ENCODE results near the gene OR1L4. TPM values are rescaled to one million over a fixed set of nuclear protein-coding genes. Genes with fewer than 3 reads are reported as not detected.
A peak's percentile ranks its signal among the peaks of the same experiment; 100 is the strongest.

Gene OR1L4, protein sequence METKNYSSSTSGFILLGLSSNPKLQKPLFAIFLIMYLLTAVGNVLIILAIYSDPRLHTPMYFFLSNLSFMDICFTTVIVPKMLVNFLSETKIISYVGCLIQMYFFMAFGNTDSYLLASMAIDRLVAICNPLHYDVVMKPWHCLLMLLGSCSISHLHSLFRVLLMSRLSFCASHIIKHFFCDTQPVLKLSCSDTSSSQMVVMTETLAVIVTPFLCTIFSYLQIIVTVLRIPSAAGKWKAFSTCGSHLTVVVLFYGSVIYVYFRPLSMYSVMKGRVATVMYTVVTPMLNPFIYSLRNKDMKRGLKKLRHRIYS
- not detected for polyA plus RNA-seq

DNA sequence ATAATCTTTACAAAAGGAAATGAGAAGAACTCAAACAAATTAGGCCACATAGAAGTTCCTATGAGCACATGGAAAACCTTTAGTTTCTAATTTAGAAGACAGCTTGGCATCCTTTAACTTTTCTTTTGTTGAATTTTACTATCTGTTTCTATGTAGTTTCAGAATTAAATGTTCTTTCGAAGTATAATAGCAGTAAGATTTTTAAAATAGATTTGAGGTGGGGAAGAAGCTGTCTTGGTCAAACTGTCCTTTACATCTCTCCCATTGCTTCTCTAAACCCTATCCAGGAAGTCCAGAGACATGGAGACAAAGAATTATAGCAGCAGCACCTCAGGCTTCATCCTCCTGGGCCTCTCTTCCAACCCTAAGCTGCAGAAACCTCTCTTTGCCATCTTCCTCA is at the start of gene OR1L4:
Gene OR1L4 (plus strand): TSS at position 301 of the 400 bp plus-strand sequence. CDS start 0 bp downstream, at position 301.
- Mint-ChIP-seq H3K4me1 (no peaks in the 10 kb centered on the region), H3K27ac (no peak within 1 kb of the TSS), H3K4me3 (peak within 1 kb of the TSS in 1 of 4 donors; percentile 70), H3K36me3 (no peaks in the 10 kb centered on the region), H3K27me3 (no peaks in the 10 kb centered on the region), H3K9me3 (peaks cover 18 to 48% (median 37%) of the 10 kb centered on the region in 3 donors)

DNA sequence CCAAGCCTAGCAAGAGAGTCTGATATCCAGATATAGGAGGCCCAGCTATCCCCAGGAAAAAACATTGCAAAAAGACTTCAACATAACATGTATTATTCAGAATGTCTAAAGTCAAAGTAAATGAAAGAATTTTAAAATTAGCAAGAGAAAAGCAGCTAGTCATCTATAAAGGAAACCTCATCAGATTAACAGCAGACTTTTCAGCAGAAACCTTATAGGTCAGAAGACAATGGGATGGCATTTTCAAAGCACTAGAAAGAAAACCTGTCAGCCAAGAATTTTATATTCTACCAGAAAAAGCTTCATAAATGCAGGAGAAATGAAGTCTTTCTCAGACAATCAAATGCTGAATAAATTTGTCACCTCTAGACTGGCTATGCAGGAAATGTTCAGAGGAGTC is 38.9 kb upstream of the OR1L4 start:
- no peak overlapping the region for H3K4me3 Mint-ChIP-seq
- peaks cover 6% of the 10 kb centered on the region for H3K27me3 Mint-ChIP-seq
- H3K36me3 Mint-ChIP-seq, result no peaks in the 10 kb centered on the region
- peaks cover 0 to 18% (median 10%) of the 10 kb centered on the region in 3 donors for H3K9me3 Mint-ChIP-seq
- H3K27ac Mint-ChIP-seq, result no peak overlapping the region
- no peaks in the 10 kb centered on the region for H3K4me1 Mint-ChIP-seq

GRCh38 chr9:122695696-122696095 is 28.1 kb upstream of the OR1L4 start:
- no peak overlapping the region for H3K27ac Mint-ChIP-seq
- H3K4me1 Mint-ChIP-seq, result no peaks in the 10 kb centered on the region
- H3K27me3 Mint-ChIP-seq, result no peaks in the 10 kb centered on the region
- peaks cover 4 to 19% (median 6%) of the 10 kb centered on the region in 3 donors for H3K9me3 Mint-ChIP-seq
- no peaks in the 10 kb centered on the region for H3K36me3 Mint-ChIP-seq
- H3K4me3 Mint-ChIP-seq, result no peak overlapping the region

DNA sequence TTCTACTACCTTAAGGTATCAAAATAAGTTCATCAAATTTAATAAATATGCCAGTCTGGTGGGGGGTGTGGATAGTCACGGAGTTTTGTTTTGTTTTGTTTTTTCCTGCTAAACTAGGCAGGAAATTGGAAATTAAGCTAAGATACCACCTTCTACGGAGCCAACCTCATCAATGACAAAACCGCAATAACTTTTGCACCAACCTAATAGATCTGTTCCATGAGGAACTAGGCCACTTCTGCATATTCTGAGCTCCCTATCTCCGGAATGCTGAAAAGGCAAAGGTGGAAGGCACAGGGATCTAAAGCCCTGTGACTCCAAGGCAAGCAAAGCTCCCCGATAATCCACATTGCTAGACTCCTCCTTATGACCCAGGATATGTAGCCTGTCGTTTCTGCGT is 5.8 kb upstream of the OR1L4 start:
- Mint-ChIP-seq H3K4me3 (no peak overlapping the region), H3K27me3 (no peaks in the 10 kb centered on the region), H3K27ac (peak overlapping the region in 1 of 3 donors; percentile 63), H3K36me3 (no peaks in the 10 kb centered on the region), H3K4me1 (no peaks in the 10 kb centered on the region), H3K9me3 (peaks cover 7 to 15% (median 14%) of the 10 kb centered on the region in 3 donors)

- Mint-ChIP-seq H3K4me1 (no peaks in the 10 kb centered on the region), H3K36me3 (no peaks in the 10 kb centered on the region), H3K27ac (no peak overlapping the region), H3K4me3 (no peak overlapping the region), H3K27me3 (no peaks in the 10 kb centered on the region), H3K9me3 (peaks cover 9 to 24% (median 17%) of the 10 kb centered on the region in 3 donors)
Observed at GRCh38 chr9:122719218-122719617, 4.6 kb upstream of the OR1L4 start.

DNA sequence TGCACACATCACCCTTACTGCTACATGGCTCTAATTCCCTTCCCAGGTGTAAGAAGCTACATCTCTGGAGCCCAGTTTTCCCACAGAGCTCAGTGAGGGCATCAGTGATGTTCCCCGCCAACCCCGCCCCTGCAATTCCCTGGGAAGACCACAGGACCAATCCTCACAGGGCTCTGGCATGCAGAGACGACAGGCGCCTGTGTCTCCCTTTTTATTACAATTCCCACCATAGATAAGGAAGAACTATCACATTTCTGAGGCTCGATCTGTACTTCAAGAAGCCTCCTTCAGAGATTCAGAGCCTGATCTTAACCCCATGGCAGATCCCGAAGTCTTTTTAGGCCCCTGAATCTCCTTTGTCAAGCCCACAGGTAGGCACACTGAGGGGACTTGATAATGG is 18.2 kb downstream of the OR1L4 start, which contains the start of gene OR1L6:
Gene OR1L6 (plus strand): TSS at position 301 of the 400 bp plus-strand sequence. CDS start 7,545 bp downstream, outside the sequence.
- Mint-ChIP-seq H3K27me3 (no peaks in the 10 kb centered on the region), H3K4me3 (no peak within 1 kb of the TSS), H3K27ac (no peak within 1 kb of the TSS), H3K4me1 (no peaks in the 10 kb centered on the region), H3K9me3 (peaks cover 4 to 9% (median 8%) of the 10 kb centered on the region in 3 donors), H3K36me3 (no peaks in the 10 kb centered on the region)

GRCh38 chr9:122754825-122755224 is 31.0 kb downstream of the OR1L4 start:
- Mint-ChIP-seq H3K4me3 (no peak overlapping the region), H3K27me3 (peaks cover 6% of the 10 kb centered on the region), H3K9me3 (peaks cover 5 to 16% (median 14%) of the 10 kb centered on the region in 3 donors), H3K36me3 (peaks cover 7% of the 10 kb centered on the region), H3K27ac (peak overlapping the region in 1 of 3 donors; percentile 81), H3K4me1 (no peaks in the 10 kb centered on the region)

GRCh38 chr9:122767817-122768216 is 44.0 kb downstream of the OR1L4 start:
- peak overlapping the region in 1 of 4 donors; percentile 49 for H3K4me3 Mint-ChIP-seq
- H3K4me1 Mint-ChIP-seq, result no peaks in the 10 kb centered on the region
- no peak overlapping the region for H3K27ac Mint-ChIP-seq
- H3K9me3 Mint-ChIP-seq, result peaks cover 6 to 19% (median 18%) of the 10 kb centered on the region in 3 donors
- no peaks in the 10 kb centered on the region for H3K27me3 Mint-ChIP-seq
- peaks cover 6% of the 10 kb centered on the region for H3K36me3 Mint-ChIP-seq

Other genes starting within 250 kb of the OR1L4 start
- gene OR1J1, start 246.1 kb upstream of the OR1L4 start, polyA plus RNA-seq, result not detected
- gene OR1J2, start 213.2 kb upstream of the OR1L4 start, polyA plus RNA-seq, result not detected
- not detected for gene OR1J4, start 204.8 kb upstream of the OR1L4 start, polyA plus RNA-seq
- not detected for gene OR1N1, start 196.7 kb upstream of the OR1L4 start, polyA plus RNA-seq
- not detected for gene OR1N2, start 170.9 kb upstream of the OR1L4 start, polyA plus RNA-seq
- gene OR1L8, start 140.6 kb upstream of the OR1L4 start, polyA plus RNA-seq, result not detected
- not detected for gene OR1Q1, start 109.3 kb upstream of the OR1L4 start, polyA plus RNA-seq
- not detected for gene OR1B1, start 66.4 kb upstream of the OR1L4 start, polyA plus RNA-seq
- 0.99 TPM for gene OR1L1, start 62.3 kb upstream of the OR1L4 start, polyA plus RNA-seq
- gene OR1L3, start 48.9 kb upstream of the OR1L4 start, polyA plus RNA-seq, result not detected
- not detected for gene OR1L6, start 18.3 kb downstream of the OR1L4 start, polyA plus RNA-seq
- not detected for gene OR5C1, start 64.9 kb downstream of the OR1L4 start, polyA plus RNA-seq
- gene OR1K1, start 76.1 kb downstream of the OR1L4 start, polyA plus RNA-seq, result not detected
- gene PDCL, start 104.6 kb downstream of the OR1L4 start, polyA plus RNA-seq, result 8.2 TPM
- 21.0 TPM for gene RC3H2, start 181.4 kb downstream of the OR1L4 start, polyA plus RNA-seq
- 1.7 TPM for gene ZBTB6, start 189.3 kb downstream of the OR1L4 start, polyA plus RNA-seq
- 2.3 TPM for gene ZBTB26, start 207.5 kb downstream of the OR1L4 start, polyA plus RNA-seq
- 19.0 TPM for gene RABGAP1, start 217.0 kb downstream of the OR1L4 start, polyA plus RNA-seq

Measured in IgD-negative memory B cell (primary cell).